Fibroblast of villous mesenchyme (primary cell): ENCODE data around the gene MPL. TPM values are rescaled to one million over a fixed set of nuclear protein-coding genes. Genes with fewer than 3 reads are reported as not detected.

Source experiments
- DNase-seq: peaks from one replicate; pipeline ENCODE4 v3.0.0-alpha.2; 2010; ENCODE audit warnings: low read depth
- H3K4me3 ChIP-seq: 2 replicates; pipeline ENCODE4 v1.5.1; 2011; ENCODE audit warnings: low read depth, mild to moderate bottlenecking, low read length
- CTCF ChIP-seq: IDR thresholded peaks from 2 replicates; pipeline ENCODE4 v1.5.1; 2012; ENCODE audit warnings: low read depth, mild to moderate bottlenecking, low read length; ENCODE audit not compliant: insufficient read depth
- total RNA-seq: library from RNA; depleted of rRNA; stranded (reverse); fragments of >200 nt; gene quantifications from 2 replicates; pipeline ENCODE4 v1.2.3, GENCODE V29; 2012

The MPL gene
- total RNA-seq, 1 donor: not detected

DNA sequence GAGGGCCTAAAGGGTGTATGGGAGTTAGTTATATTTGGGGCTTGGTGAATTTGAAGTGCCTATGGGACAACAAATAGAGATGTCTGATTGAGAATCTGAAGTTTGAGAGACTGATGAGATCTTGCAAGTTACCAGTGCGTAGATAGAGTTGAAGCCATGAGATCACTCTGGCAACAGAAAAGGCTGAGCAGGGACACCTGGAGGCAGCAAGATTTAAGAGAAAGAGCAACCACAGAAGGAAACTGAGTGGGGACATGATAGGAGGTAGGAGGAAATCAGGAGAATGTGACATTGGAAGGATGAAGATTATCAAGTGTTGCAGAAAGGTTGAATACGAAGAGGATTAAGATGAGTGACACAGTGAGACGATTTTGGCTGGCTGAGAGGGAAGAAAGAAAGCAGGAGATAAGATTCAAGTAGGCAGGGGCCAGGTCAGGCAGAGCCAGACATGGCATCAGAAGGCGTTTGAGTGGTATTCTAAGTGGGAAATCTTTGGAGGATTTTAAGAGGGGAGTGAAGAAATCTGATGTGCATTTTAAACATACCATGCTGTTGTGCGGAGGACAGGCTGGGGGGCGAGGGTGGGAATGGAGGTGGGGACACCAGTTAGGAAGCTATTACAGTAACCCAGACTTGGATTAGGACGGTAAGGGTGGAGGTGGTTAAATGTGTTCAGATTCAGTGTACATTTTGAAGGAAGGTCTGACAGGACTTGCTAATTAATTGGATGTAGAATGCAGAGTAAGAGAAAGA is 3.0 kb upstream of the MPL start:
- no peak for TF ChIP-seq CTCF
- no peak overlapping the region for H3K4me3 ChIP-seq
- no peak for DNase-seq

GRCh38 chr1:43338001-43338400 is 383 bp downstream of the MPL start:
- DNase-seq: no peak
- no peak for TF ChIP-seq CTCF
- H3K4me3 ChIP-seq: no peak overlapping the region

GRCh38 chr1:43339584-43340232 is 2.1 kb downstream of the MPL start:
- TF ChIP-seq CTCF: no peak
- DNase-seq: no peak
- H3K4me3 ChIP-seq: no peak overlapping the region

GRCh38 chr1:43340559-43340958 is 2.9 kb downstream of the MPL start:
- no peak for TF ChIP-seq CTCF
- DNase-seq: no peak
- no peak overlapping the region for H3K4me3 ChIP-seq

GRCh38 chr1:43344267-43344850 is 6.7 kb downstream of the MPL start:
- H3K4me3 ChIP-seq: no peak overlapping the region
- DNase-seq: no peak
- TF ChIP-seq CTCF: no peak

DNA sequence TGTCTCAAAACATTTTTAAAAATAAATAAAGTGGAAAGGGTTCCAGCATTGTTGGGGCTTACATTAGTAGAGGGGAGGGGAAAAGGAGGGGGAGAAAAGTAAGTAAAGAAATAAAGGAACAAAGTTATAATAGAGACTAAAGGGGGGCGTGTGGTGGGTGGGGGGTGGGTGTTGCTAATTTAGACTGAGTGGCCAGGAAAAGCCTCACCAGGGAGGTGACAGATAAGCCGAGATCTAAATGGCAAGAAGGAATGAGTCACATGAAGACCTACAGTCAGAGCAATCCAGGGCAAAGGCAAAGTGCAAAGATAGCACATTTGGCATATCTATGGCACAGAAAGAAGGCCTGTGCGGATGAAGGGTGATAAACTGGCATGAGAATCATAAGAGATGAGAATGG is 7.5 kb downstream of the MPL start:
- TF ChIP-seq CTCF: no peak
- no peak overlapping the region for H3K4me3 ChIP-seq
- DNase-seq: no peak

DNA sequence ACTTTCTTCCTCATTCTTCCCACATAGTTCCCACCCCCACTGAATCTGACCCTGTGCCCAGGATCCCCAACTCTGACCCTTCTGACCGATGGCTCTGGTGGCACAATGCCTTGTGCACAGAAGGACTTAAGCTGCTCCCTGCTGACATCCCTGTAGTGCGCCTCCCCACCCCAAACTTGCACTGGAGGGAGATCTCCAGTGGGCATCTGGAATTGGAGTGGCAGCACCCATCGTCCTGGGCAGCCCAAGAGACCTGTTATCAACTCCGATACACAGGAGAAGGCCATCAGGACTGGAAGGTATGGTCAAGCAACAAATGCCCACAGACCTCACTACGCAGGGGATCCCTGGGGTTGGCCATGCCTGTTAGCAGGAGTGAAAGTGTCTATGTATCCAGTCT is 9.0 kb downstream of the MPL start:
- DNase-seq: no peak
- no peak overlapping the region for H3K4me3 ChIP-seq
- TF ChIP-seq CTCF: no peak
